Right lobe of liver (tissue), 4 donors: ENCODE results near the gene VSIG4.

Experiments used
- CTCF ChIP-seq, 4 donors: fragments of 200-600 bp in 3 of 4; fragments of 450-650 bp in 1 of 4; IDR thresholded peaks; one replicate each; pipeline versions ENCODE4 v1.5.1 to v1.8.0; 2016 to 2022; ENCODE audit warnings: antibody characterized with exemption in 4 of 4, mild to moderate bottlenecking in 2 of 4
- POLR2A ChIP-seq: fragments of 450-650 bp; IDR thresholded peaks from one replicate; pipeline ENCODE4 v1.6.1; 2017; ENCODE audit warnings: antibody characterized with exemption, mild to moderate bottlenecking
- donor health status: DM: no; HTN: no; CAD: no.
- donor health status: DM: no; HTN: no; CAD: no.
- donor health status: DM: no; HTN: yes; CAD: no.

- no peak for TF ChIP-seq CTCF (IDR thresholded peaks at IDR 0.05)
- TF ChIP-seq POLR2A, result no peak
These were observed 40.2 kb downstream of the VSIG4 start for GRCh38 chrX:65999563-66000148.
